ENCODE data around the gene RBM28. TPM values are rescaled to one million over a fixed set of nuclear protein-coding genes. Genes with fewer than 3 reads are reported as not detected.

Gene RBM28
- total RNA-seq, 3 donors from 2014 or later, result 113 to 121 (median 120) TPM

DNA sequence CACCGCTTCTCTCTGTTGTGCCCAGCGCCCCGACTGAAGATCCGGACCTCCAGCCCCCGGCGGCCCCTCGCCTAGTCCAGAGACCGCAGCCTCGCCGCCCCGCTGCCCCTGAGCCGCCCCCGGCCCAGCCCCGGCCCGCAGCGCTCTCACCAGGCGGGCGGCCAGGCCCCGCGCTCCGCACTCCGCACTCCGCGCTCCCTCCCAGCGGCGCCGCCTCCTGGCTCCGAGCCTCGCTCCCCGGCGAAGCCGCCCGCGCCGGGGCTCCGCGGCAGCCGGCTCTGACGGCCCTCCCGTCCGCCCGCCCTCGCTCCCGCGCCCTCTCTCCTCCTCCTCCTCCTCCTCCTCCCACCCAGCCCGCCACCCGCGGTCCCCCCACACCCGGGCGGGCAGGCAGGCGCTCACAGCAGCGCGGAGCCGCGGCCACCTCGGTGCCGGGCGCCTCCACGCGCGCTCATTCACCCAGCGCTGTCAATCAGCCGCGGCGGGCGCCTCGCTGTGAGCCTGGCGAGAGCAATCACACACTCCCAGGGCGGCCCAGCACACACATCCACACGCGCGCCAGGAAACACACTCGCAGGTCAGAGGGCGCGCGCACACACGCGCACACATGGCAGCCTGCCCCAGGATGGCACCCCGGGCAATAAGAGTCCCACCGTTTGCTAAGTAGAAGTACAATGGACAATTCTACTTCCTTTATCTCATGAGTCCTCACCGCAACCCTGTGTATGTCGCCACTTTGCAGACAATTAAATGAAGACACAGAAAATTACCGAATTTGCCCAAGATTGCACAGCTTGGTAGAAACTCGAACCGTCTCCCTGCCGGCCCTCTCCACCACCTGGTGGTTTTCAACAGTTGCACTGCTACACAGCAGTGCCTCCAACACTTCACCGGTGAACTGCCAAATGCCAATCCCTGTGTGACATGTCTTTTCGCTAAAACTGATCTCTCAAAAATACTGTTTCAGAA, 18.0 kb upstream of the RBM28 start, which contains the start of gene PRRT4:
Gene PRRT4, minus strand, starts transcription at position 280 of the 969 bp plus-strand sequence.
- H3K4me1 Mint-ChIP-seq (ENCODE audit: low read depth), result peaks cover 21% of the 10 kb centered on the region
- no peaks in the 10 kb centered on the region for H3K36me3 Mint-ChIP-seq (ENCODE audit: insufficient read depth)
- DNase-seq (peak; percentile 49), ATAC-seq (peak; percentile 65 to 66)
- peak within 1 kb of the TSS; percentile 80 for H3K4me3 Mint-ChIP-seq
- no peaks in the 10 kb centered on the region for H3K9me3 Mint-ChIP-seq
- H3K27me3 Mint-ChIP-seq (ENCODE audit: low read depth), result peaks cover 44% of the 10 kb centered on the region

DNA sequence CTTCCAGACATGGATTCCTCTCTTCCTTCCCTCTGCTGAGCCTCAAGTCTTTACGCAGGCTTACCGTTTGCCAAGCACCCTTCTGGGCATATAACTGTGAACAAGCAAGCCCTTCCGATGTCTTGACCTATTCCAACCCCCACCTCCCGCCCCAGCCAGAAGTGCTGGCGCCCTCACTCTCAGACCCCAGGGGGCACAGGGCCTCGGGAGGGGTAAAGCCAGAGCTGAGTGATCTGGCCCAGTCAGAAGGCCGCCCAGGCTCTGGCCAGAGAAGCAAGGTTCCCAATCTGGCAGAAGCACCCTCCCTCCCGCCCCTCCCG, 16.6 kb upstream of the RBM28 start:
- Mint-ChIP-seq H3K4me3 (no peak overlapping the region), H3K9me3 (no peaks in the 10 kb centered on the region), H3K4me1 (ENCODE audit: low read depth) (peaks cover 21% of the 10 kb centered on the region), H3K36me3 (ENCODE audit: insufficient read depth) (no peaks in the 10 kb centered on the region), H3K27me3 (ENCODE audit: low read depth) (peaks cover 36% of the 10 kb centered on the region)
- DNase-seq, result no peak
- no peak for ATAC-seq

DNA sequence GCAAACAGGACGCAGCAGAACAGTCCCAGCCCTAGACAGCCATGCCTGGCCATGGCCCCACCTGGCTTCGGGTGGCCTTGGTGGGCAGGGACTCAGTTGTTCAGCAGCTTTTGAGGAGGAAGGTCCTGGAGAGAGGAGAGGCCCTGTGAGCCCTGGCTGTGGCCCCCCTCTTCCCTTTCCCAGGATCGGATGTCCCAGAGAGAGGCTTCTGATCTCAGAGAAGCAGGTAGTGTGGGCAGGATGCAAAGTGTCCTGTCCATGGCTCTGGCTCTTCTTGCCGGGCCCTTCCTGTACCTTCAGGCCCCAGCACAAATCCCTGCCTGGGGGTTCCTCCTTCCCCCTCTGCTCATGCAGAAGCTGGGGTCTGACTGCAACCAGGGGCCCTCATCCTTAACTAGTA, 16.2 kb upstream of the RBM28 start:
- DNase-seq, result no peak
- no peak for ATAC-seq
- no peaks in the 10 kb centered on the region for H3K36me3 Mint-ChIP-seq (ENCODE audit: insufficient read depth)
- H3K4me3 Mint-ChIP-seq, result no peak overlapping the region
- no peaks in the 10 kb centered on the region for H3K9me3 Mint-ChIP-seq
- H3K4me1 Mint-ChIP-seq (ENCODE audit: low read depth), result peaks cover 21% of the 10 kb centered on the region
- peaks cover 32% of the 10 kb centered on the region for H3K27me3 Mint-ChIP-seq (ENCODE audit: low read depth)

DNA sequence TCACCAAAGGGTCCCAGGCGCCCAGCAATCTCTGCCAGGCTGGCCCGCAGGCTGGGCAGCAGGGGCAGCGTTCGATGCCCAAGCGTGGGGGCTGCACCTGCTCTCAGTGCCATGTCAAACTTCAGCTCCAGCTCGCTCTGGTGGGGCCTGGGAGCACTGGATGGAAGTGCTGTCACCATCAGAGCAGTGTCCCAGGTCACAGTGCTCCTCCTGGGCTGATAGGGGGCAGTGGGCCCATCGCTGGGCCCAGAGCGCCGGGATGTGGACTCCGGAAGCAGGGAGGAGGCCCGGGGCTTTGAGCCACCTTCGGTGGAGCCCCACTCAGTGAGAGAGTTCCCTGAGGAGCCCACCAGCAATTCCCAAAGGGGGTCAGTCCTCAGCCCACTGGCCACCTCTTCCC, 15.6 kb upstream of the RBM28 start:
- Mint-ChIP-seq H3K4me1 (ENCODE audit: low read depth) (peaks cover 21% of the 10 kb centered on the region), H3K9me3 (no peaks in the 10 kb centered on the region), H3K4me3 (no peak overlapping the region), H3K36me3 (ENCODE audit: insufficient read depth) (no peaks in the 10 kb centered on the region), H3K27me3 (ENCODE audit: low read depth) (peaks cover 27% of the 10 kb centered on the region)
- ATAC-seq, result no peak
- no peak for DNase-seq

DNA sequence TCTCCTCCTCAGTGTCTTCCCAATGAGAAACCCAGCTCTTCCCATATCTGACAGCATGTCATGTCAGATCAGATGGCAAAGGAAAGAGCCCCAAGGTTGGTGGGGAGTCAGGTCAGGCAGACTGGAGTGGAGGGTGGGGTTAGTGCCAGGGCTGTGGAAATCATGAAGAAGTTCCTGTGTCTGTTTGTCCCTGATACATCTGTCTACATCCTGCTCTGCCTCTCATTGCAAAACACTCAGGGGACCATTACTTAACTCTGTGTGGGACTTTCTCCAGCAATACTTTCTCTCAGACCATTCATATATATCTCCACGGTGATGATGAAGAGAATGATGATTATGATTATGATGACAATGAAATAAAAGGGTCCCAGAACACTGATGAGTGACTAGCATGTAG, 14.5 kb upstream of the RBM28 start:
- no peaks in the 10 kb centered on the region for H3K9me3 Mint-ChIP-seq
- no peak for DNase-seq
- H3K27me3 Mint-ChIP-seq (ENCODE audit: low read depth), result peaks cover 25% of the 10 kb centered on the region
- no peaks in the 10 kb centered on the region for H3K36me3 Mint-ChIP-seq (ENCODE audit: insufficient read depth)
- ATAC-seq, result no peak
- peaks cover 22% of the 10 kb centered on the region for H3K4me1 Mint-ChIP-seq (ENCODE audit: low read depth)
- no peak overlapping the region for H3K4me3 Mint-ChIP-seq

DNA sequence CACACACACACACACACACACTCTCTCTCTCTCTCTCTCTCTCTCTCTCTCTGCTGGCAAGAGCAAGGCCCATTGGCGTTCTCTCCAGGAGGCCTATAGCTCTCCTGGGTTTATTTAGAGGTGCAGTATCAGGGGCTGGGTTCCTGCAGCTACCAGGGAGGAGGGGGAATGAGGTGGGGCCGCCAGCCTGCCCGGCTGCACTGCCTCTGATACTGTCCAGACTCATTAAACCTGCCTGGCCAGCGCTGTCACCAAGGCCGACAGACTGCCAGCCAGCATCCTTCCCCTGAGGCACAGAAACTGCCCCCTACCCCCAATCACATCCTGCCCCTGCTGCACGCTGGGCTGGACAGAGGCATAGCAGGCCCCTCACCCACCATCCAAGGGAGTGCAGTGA, 13.5 kb upstream of the RBM28 start:
- H3K4me3 Mint-ChIP-seq, result no peak overlapping the region
- H3K9me3 Mint-ChIP-seq, result no peaks in the 10 kb centered on the region
- peaks cover 24% of the 10 kb centered on the region for H3K27me3 Mint-ChIP-seq (ENCODE audit: low read depth)
- DNase-seq, result no peak
- no peaks in the 10 kb centered on the region for H3K36me3 Mint-ChIP-seq (ENCODE audit: insufficient read depth)
- ATAC-seq, result no peak
- peaks cover 18% of the 10 kb centered on the region for H3K4me1 Mint-ChIP-seq (ENCODE audit: low read depth)

DNA sequence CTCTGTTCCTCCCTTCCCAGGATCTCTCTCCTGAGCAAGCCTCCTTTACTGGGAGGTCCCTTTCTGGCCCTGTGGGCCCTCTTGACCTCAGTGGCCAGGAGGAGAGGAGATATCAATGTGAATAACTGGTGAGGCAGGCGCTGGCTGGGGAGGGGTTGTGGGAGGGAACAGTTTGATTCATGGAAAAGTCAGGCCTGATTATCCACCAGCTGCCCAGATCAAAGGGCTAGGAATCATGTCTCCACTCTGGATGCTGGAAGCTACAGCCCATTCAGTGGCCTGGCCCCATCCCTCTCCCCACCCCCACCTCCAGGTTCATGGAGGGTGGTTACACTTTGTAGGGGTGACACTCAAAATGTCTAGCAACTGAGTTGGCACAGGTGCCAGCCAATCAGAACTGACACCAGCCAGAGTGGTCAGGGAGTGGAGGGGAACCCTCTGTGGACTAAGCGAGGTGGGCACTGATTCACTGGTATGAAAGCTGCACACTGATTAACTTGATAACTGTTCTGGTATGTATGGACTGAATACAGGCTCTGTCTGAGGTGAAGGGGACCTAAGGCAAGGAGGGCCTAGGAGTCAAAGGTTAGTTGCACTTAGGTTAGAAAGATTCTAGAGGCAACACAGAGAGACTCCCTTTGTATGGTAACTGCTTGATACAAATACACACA, 13.0 kb upstream of the RBM28 start:
- peaks cover 12% of the 10 kb centered on the region for H3K4me1 Mint-ChIP-seq (ENCODE audit: low read depth)
- H3K9me3 Mint-ChIP-seq, result no peaks in the 10 kb centered on the region
- no peaks in the 10 kb centered on the region for H3K36me3 Mint-ChIP-seq (ENCODE audit: insufficient read depth)
- peaks cover 19% of the 10 kb centered on the region for H3K27me3 Mint-ChIP-seq (ENCODE audit: low read depth)
- no peak overlapping the region for H3K4me3 Mint-ChIP-seq
- DNase-seq (no peak), ATAC-seq (no peak)

DNA sequence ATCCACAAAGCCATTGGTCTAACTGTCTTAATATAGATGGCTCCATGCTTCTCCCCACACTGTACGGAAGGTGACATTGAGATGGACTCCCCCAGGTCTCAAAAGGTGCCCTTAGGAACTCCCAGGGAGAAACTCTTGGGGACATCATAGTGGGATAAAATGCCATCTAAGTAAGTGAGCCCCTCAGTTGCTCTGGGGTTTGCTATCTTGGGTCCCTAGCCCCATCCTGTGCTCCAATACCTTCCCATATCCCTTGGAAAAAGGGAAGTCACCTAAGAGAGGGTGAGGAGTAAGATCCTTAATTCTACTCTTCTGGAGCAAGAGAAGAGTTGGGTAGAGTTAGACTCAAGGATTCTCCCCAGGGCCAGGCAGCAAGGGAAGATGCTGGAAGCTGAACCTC, 9.9 kb upstream of the RBM28 start:
- DNase-seq (no peak), ATAC-seq (no peak)
- Mint-ChIP-seq H3K9me3 (no peaks in the 10 kb centered on the region), H3K4me1 (ENCODE audit: low read depth) (peaks cover 8% of the 10 kb centered on the region), H3K36me3 (ENCODE audit: insufficient read depth) (no peaks in the 10 kb centered on the region), H3K27me3 (ENCODE audit: low read depth) (peaks cover 35% of the 10 kb centered on the region), H3K4me3 (no peak overlapping the region)

DNA sequence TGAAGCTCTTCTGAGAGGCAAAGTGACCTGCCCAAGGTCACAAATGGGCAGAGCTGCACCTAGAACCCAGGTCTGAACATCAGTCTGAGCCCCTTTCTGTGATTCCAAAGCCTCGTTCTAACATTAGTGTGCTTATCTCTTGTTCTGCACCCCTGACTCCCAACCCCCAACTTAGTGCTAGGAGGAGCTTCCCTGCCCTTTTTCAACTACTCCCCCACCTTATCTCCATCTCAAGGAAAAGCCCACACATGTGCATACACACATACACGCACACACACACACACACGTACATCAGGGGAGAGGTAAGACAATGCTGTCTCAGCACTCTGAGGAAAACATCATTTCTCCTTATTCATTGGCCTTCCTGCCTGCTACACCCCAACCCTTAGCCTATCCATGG, 9.5 kb upstream of the RBM28 start:
- ATAC-seq (no peak), DNase-seq (no peak)
- no peaks in the 10 kb centered on the region for H3K9me3 Mint-ChIP-seq
- H3K36me3 Mint-ChIP-seq (ENCODE audit: insufficient read depth), result no peaks in the 10 kb centered on the region
- no peak overlapping the region for H3K4me3 Mint-ChIP-seq
- peaks cover 36% of the 10 kb centered on the region for H3K27me3 Mint-ChIP-seq (ENCODE audit: low read depth)
- H3K4me1 Mint-ChIP-seq (ENCODE audit: low read depth), result peaks cover 8% of the 10 kb centered on the region

DNA sequence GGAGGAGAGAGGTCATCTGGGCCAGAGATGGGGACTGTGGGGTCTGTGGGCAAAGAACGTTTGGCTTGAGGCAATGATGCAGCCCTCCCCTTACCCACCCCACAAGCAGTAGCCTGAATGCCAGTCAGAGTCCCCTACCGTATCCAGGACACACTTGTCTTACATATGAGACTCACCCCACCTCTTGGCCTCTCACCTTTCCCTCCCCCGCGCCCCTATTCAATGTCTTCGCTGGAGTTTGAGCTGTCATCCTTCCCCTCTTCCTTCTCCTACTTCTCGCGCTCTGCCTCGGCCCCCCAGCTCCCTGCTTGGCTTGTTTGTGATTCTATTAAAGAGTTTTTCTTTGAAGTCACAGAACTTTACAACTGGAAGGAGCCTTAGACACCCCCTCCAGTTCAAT, 8.9 kb upstream of the RBM28 start:
- no peak for ATAC-seq
- no peak for DNase-seq
- Mint-ChIP-seq H3K36me3 (ENCODE audit: insufficient read depth) (no peaks in the 10 kb centered on the region), H3K9me3 (no peaks in the 10 kb centered on the region), H3K27me3 (ENCODE audit: low read depth) (peaks cover 37% of the 10 kb centered on the region), H3K4me1 (ENCODE audit: low read depth) (peaks cover 8% of the 10 kb centered on the region), H3K4me3 (no peak overlapping the region)

DNA sequence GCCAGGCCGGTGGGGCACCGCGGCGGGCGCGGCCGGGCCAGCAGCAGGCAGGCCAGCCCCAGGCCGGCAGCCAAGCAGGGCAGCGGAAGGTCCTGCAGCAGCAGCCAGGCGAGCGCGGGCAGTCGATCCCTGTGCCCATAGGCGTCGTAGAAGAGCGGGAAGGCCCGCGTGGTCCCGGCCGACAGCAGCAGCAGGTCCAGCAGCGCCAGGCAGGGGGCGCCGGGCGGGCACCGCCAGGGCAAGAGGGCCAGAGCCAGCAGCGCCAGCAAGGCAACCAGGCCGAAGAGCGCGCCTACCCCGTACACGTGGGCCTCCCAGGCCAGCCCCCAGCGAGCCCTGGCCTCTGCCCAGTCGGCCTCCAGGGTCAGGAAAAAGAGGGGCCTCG, 8.4 kb upstream of the RBM28 start:
- peak; percentile 26 for DNase-seq
- ATAC-seq, result peak; percentile 52 to 54

DNA sequence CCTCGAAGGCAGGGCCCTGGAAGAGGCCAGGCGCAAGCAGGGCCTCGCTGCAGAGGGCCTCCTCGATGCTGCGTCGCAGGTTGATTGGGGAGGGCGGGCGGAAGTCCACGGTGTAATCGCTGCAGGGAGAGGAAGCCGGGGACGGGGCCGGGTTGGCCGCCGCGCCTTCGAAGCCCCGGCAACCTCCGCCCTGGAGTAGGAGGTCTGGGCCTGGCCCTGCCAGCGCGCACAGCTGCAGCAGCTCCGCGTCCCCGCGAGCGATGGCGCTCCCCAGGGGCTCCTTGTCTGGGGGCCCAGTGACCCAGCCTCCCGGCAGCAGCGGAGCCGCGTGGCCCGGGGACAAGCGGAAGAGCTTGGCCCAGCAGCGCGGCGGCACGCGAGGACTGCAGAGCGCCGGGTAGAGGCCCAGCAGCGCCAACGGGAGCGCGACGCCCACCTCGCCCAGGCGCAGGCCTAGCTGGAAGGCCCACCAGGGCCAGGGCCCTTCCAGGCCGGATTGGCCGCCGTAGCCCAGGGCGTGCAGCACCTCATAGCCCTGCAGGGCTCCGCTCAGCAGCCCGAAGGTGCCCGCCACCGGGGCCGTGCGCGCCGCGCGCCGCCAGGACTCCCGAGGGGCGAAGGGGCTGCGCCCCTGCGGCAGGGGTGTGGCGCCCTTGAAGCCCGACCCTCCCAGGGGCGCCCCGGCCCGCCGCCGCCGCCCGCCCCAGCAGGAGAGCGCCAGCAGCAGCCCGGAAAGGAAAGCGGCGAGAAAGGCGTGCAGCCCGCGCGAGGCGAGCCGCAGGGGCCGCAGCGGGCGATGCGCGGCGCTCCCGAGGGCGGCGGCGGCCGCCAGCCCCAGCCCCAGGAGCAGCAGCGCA, 7.8 kb upstream of the RBM28 start:
- H3K36me3 Mint-ChIP-seq (ENCODE audit: insufficient read depth), result no peaks in the 10 kb centered on the region
- no peak overlapping the region for H3K4me3 Mint-ChIP-seq
- peaks cover 8% of the 10 kb centered on the region for H3K4me1 Mint-ChIP-seq (ENCODE audit: low read depth)
- DNase-seq, result no peak
- ATAC-seq, result peak; percentile 52 to 60
- H3K9me3 Mint-ChIP-seq, result no peaks in the 10 kb centered on the region
- peaks cover 40% of the 10 kb centered on the region for H3K27me3 Mint-ChIP-seq (ENCODE audit: low read depth)

More for the DNA sequence above, 8.4 kb upstream of the RBM28 start:
- H3K36me3 Mint-ChIP-seq (ENCODE audit: insufficient read depth), result no peaks in the 10 kb centered on the region
- H3K9me3 Mint-ChIP-seq, result no peaks in the 10 kb centered on the region
- peaks cover 40% of the 10 kb centered on the region for H3K27me3 Mint-ChIP-seq (ENCODE audit: low read depth)
- H3K4me1 Mint-ChIP-seq (ENCODE audit: low read depth), result peaks cover 8% of the 10 kb centered on the region
- no peak overlapping the region for H3K4me3 Mint-ChIP-seq

DNA sequence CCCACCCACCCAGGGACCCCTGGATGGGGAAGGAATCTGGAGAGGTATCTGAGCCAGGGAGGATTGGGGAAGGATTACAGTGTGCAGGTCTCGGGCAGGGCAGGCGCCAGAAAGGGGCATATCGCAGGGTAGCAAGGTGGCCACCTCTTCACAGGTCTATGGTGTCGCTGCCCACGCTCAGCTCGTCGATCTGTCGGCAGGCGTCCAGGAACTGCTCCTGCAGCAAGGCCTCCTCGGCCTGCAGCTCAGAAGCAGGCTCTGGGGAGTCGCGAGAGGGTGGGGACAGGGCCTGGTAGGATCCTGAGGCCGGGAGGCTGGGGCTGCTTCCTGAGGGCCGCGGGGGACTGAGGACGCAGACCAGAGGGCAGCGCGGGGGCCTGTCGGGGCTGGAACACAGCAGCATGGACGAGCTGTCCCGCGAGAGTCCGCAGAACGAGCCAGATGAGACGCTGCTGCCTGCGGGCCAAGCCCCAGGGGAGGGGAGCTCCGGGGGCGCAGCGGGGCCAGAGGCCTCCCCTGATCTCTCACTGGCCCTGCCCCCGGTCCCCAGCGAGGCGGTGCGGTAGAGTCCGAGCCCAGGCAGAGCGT, 7.1 kb upstream of the RBM28 start:
- ATAC-seq, result no peak
- H3K4me3 Mint-ChIP-seq, result no peak overlapping the region
- peaks cover 40% of the 10 kb centered on the region for H3K27me3 Mint-ChIP-seq (ENCODE audit: low read depth)
- no peaks in the 10 kb centered on the region for H3K36me3 Mint-ChIP-seq (ENCODE audit: insufficient read depth)
- H3K4me1 Mint-ChIP-seq (ENCODE audit: low read depth), result peaks cover 8% of the 10 kb centered on the region
- DNase-seq, result no peak
- no peaks in the 10 kb centered on the region for H3K9me3 Mint-ChIP-seq

DNA sequence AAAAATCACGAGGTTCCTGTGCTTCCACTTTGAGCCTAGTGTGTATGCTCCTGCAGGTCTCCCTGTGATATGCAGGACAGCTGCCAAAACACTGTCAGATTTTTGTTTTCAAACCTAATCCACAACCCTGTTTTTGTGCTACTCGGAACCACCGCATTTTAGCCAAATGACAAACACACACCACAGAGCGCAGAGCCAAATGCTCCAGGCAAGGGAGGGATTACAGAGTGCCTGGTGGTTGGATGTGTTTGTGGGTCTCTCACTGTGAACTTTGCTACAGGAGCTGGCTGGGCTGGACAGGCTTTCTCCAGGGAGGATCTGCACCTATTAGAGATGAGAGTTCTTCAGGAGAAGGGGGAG, 5.7 kb upstream of the RBM28 start:
- H3K4me1 Mint-ChIP-seq (ENCODE audit: low read depth), result peaks cover 8% of the 10 kb centered on the region
- H3K9me3 Mint-ChIP-seq, result no peaks in the 10 kb centered on the region
- H3K4me3 Mint-ChIP-seq, result no peak overlapping the region
- no peak for ATAC-seq
- DNase-seq, result no peak
- no peaks in the 10 kb centered on the region for H3K36me3 Mint-ChIP-seq (ENCODE audit: insufficient read depth)
- peaks cover 40% of the 10 kb centered on the region for H3K27me3 Mint-ChIP-seq (ENCODE audit: low read depth)

Data from activated T-cell treated with anti-CD3 and anti-CD28 coated beads, Interleukin-2, amount 50 U/mL, for 4 hours (primary cell).